Choroid plexus epithelial cell (primary cell): Measurements from ENCODE around the gene CD300LD.

Experiments used
- DNase-seq: peaks from one replicate; pipeline ENCODE4 v3.0.0-alpha.2; 2010; ENCODE audit warnings: low read depth
- H3K4me3 ChIP-seq: 2 replicates; pipeline ENCODE4 v1.5.1; 2011; ENCODE audit warnings: low read depth, mild to moderate bottlenecking, control low read depth, low read length, moderate library complexity
- CTCF ChIP-seq: conservative IDR thresholded peaks from 2 replicates; pipeline ENCODE4 v1.5.1; 2011; ENCODE audit warnings: low read depth, mild to moderate bottlenecking, control low read depth, inconsistent platforms, low read length, moderate library complexity

CD300LD gene

GRCh38 chr17:74606050-74606449 lies 14.0 kb upstream of the CD300LD start:
- DNase-seq: no peak
- H3K4me3 ChIP-seq: no peak overlapping the region
- no peak for TF ChIP-seq CTCF

GRCh38 chr17:74605361-74605760 lies 13.3 kb upstream of the CD300LD start:
- peak; percentile 46 for DNase-seq
- H3K4me3 ChIP-seq: no peak overlapping the region
- TF ChIP-seq CTCF: no peak

- DNase-seq: no peak
- H3K4me3 ChIP-seq: no peak overlapping the region
- no peak for TF ChIP-seq CTCF
Measured at GRCh38 chr17:74604761-74605160, 12.7 kb upstream of the CD300LD start.

GRCh38 chr17:74604200-74604599 lies 12.1 kb upstream of the CD300LD start:
- DNase-seq: no peak
- H3K4me3 ChIP-seq: no peak overlapping the region
- TF ChIP-seq CTCF: no peak

GRCh38 chr17:74603746-74604145 lies 11.7 kb upstream of the CD300LD start:
- no peak for TF ChIP-seq CTCF
- DNase-seq: no peak
- no peak overlapping the region for H3K4me3 ChIP-seq

GRCh38 chr17:74603037-74603635 lies 11.1 kb upstream of the CD300LD start:
- no peak for DNase-seq
- H3K4me3 ChIP-seq: no peak overlapping the region
- TF ChIP-seq CTCF: no peak

- DNase-seq: peak; percentile 54
- peak; percentile 71 for TF ChIP-seq CTCF
- H3K4me3 ChIP-seq: no peak overlapping the region
Measured at GRCh38 chr17:74601944-74602572, 10.0 kb upstream of the CD300LD start.
